HL-60/S4 (cell line): ENCODE measurements around the gene SYNE1.
"Not testable (repeated sequence)": the region's sequence is repeated elsewhere in the genome, so short reads cannot be mapped to it uniquely, and the experiment has no call there.

ENCODE experiments used
- in situ Hi-C: fragments of 300-500 bp; cut with MboI; formaldehyde crosslinking; loops from 2 replicates; pipeline ENCODE4 v1.14.3; 2022; ENCODE audit warnings: low sequenced_read_pairs

SYNE1 gene

DNA sequence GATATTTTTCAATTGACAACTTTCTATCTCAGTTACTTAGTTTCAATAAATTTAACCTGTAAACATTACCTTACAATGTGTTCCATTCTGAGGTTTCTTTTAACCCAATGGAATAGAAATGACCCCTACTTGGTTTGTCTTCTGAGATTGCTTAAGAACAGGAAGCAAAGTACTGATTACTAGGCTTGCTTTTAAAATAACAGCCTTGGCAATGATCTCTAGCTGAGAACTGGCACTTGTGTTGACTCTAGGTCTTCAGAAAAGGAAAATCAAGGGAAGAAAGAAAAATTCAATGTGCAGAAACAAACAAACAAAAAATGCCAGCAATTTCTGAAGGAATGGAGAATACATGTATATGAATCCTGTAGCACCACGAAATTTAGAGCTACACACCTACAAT lies 66.1 kb downstream of the SYNE1 start:
- in situ Hi-C loops = no loop called here

DNA sequence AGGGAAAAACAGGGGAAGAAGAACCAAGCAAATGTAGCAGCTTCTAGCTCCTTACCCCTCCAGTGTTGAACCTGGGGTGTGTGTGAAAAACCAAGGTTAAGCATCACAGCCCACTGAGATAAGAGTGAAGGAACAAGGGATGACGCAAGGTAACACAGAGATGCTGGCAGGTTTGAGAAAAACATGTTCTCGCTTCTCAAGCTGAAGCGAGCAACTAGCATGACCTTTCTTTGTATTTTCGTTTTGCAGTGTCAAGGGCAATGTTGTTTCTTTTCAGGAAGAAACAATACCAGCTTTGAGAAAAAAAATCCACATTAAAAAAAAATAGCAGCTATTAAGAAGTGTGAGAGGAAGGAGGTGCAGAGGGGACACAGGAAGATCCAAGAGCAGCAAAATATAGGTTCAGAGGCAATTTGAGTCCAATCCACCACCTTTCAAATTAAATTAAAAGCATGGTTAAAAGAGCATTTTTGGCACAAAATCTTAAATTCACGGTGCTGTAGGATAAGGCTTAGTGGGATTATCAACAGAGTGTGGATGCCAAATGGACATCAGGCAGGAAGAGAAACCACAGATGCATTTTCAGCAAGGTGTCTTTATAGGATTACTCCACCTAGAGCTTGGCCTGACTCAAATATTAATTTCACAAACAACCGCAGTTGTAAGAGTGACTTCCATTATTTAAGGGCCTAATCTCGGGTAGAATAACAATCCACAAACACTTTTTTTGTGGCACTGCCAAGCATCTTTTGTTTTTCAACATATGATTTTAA lies 70.9 kb downstream of the SYNE1 start:
- in situ Hi-C loops = no loop called here

DNA sequence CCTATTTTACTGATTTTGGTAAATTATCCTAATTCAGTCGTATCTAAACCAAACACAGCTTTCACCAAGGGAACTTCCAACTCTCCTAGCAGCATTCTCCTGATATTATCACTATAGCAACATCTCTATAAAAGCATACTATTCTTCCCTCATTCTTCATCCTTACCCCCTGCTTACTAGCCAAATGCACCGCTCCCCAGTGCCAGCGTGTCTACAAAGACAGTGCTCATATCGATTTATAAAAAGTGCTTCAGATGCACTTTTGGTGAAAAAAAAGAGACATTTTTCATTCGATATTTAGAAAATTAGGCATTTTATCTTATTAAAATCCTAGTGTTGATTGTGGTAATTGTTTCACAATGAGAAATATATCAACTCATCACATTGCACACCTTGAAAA lies 74.0 kb downstream of the SYNE1 start:
- in situ Hi-C loops = no loop called here

DNA sequence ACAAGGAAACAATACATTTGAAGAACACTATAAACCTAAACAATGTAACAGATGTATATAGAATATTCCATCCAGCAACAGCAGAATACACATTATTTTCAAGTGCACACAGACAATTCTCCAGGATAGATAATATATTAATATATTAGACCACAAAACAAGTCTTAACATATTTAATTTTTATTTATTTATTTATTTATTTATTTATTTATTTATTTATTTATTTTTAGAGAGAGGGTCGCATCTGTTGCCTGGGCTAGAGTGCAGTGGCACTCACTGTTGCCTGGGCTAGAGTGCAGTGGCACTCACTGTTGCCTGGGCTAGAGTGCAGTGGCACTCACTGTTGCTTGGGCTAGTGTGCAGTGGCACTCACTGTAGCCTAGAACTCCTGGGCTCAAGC lies 78.4 kb downstream of the SYNE1 start:
- in situ Hi-C loops = not testable (repeated sequence)

DNA sequence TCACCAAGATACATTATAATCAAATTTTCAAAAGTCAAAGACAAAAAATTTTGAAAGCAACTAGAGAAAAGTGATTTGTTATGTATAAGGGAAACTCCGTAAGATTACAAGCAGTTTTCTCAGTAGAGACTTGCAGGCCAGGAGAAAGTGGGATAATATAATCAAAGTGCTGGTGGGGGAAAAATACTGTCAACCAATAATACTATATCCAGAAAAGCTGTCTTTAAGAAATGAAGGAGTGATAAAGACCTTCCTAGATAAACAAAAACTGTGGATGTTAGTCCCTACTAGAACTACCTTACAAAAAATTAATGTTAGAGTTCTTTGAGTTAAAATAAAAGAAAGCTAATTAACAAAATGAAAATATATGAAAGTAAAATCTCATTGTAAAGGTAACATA lies 79.7 kb downstream of the SYNE1 start:
- in situ Hi-C loops = no loop called here

DNA sequence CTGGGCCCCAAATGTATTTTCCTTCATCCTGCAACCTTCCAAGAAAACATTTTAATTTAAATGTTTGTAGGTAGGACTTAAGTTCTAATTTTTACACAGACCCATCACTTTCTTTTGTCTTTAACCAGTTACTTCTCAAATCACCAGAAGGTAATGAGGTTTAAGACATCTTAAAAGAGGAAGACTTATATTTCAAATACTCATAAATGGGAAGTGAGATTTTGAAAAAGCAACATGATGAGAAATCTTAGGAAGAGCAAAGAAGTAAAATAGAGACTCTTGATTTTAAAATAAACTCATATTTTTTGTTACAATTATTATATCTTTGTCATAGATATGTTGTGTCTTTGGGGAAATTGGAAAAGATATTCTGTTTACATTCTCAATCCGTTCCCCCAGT lies 82.3 kb downstream of the SYNE1 start:
- in situ Hi-C loops = no loop called here

DNA sequence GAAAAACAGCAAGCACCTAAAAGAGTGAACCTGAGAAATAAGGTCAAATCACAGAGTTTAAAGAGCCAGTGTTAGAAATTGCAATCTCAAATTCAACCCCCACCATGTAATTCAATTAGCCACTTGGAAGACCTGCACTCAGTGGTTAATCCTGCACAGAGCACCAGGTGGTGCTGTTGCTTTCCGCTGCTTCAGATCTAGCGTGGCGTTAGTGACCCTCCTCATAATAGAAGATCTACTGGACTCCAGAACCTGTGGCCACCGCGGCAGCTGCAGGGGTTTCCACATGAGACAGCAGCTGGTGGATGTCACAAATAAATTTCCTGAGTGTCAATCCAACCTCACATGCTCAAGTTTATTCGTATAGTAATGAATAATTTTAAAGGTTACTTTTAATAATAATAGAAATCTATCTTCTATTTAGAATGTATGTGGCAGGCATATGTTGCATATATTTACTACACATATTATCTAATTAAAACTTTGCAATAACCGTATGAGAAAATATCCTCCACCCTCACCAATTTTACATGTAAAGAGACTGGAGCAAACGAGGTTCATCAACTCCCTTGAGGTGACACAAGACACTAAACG lies 84.4 kb downstream of the SYNE1 start:
- in situ Hi-C loops = no loop called here

DNA sequence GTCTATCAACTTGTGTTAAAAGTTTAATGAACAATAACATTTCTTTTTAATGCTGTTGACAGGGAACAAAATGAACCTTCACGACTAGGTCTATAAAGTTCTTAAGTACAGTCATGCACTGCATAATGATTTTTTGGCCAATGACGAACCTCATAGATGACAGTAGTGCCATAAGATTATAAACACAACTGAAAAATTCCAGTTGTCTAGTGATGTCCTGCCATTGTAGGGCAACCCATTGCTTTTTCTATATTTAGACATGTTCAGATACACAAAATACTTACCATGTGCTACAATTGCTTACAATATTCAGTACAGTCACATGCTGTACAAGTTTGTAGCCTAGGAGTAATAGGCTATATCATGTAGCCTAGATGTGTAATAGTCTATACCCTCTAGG lies 93.6 kb downstream of the SYNE1 start:
- in situ Hi-C loops = no loop called here

DNA sequence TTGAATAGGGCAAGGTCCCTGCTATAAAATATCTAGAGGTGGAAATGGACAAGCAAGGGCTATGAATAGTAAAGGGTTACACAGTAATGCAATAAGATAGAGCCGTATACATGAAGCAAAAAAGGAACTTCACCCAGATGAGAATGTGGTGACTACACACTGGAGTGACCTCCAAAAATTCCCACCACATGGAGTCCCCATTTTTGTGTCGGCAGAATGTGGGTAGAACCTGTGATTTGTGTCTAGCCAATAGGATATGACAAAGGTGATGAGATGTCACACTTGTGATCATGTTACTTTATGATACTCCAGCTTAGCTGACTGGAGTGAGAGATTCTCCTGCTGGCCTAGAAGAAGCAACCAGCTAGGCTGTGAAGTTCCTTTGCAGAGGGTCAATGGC lies 96.8 kb downstream of the SYNE1 start:
- in situ Hi-C loops = no loop called here

DNA sequence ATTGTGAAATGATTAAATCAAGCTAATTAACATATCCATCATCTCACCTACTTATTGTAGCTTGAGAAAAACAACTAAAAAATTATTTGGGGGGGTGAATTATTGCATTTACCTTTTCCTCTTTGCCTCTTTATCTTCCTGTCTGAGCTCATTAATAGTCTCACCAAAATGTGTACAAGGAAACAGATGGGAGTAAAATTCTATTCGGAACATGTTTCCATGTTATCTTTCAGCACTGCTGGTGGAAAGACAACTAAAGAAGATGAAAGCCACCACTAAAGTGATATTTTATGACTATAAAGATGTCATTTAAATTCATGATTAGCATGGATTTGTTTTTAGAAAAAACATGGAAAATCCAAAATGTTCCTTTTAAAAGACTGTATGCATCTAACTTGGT lies 102.6 kb downstream of the SYNE1 start:
- in situ Hi-C loops = no loop called here

DNA sequence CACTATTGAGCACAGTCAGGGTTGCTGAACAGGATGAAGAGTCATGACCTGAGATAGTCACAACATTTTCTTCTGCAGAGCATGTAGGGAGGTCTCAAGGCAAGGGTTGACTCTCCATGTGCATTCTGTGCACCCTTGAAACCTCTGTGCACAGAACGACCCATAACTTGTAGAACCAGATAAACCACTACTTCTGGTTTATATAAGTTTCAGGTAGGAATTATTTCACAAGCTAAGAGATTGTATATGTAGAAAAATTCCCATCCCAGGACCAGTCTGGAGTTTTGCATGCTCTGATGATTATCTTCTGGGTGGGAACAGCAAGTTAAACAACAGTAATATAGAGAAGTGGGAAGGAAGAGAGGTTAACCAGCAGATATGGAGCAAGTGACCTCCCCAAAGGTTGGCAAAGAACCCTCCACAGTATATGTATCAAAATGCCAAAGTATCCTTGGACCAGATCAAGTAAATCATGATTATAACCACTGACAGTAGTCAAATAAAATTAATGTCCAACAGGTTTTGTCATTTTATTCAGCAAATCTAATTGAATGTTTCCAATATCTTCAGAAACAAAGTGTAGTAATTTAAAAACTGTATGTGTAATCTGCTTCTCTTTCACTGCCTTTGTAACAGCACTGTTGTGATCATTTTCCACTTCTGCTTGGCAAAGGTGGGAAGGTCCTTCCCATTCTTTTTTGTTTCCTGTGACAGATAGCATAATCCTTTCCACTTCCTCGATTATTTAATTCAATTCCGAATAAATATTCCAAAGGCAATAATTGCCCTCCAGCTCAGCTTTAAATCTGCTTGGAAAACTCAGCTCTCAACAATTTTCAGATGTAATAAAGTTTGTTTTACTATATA lies 104.4 kb downstream of the SYNE1 start:
- in situ Hi-C loops = no loop called here

DNA sequence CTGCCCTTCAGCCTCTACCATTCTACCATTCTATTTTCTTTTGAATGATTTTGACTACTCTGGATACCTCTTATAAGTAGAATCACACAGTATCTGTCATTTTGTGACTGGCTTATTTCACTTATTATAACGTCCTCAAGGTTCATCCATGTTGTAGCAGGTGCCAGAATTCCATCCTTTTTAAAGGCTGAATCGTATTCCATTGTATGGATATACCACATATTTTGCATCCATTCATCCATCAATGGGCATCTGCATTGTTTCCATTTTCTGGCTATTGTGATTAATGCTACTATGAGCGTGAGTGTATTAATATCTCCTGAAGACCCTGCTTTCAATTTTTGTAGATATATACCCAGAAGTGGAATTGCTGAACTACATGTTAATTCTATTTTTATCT lies 105.5 kb downstream of the SYNE1 start:
- in situ Hi-C loops = no loop called here

DNA sequence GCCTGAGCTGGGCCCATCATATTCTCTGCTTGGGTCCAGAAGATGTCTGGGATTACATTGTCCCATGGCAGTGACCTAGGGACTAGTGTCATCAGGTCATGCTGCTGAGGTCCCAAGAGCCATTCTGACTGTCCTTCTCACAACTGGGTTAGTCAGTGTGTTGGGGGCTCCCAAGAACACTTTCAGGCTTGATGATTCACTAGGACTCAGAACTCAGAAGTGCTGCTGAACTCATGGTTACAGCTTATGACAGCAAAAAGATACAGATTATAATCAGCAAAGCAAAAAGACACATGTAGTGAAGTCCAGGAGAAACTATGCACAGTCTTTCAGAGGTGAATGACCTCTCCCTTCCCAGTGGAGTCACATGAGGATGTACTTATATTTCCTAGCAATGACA lies 107.8 kb downstream of the SYNE1 start:
- in situ Hi-C loops = no loop called here

DNA sequence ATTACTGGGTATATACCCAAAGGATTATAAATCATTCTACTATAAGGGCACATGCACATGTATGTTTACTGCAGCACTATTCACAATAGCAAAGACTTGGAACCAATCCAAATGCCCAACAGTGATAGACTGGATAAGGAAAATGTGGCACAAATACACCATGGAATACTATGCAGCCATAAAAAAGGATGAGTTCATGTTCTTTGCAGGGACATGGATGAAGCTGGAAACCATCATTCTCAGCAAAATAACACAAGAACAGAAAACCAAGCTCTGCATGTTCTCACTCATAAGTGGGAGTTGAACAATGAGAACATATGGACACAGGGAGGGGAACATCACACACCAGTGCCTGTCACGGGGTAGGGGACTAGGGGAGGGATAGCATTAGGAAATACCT lies 123.0 kb downstream of the SYNE1 start:
- in situ Hi-C loops = not testable (repeated sequence)

DNA sequence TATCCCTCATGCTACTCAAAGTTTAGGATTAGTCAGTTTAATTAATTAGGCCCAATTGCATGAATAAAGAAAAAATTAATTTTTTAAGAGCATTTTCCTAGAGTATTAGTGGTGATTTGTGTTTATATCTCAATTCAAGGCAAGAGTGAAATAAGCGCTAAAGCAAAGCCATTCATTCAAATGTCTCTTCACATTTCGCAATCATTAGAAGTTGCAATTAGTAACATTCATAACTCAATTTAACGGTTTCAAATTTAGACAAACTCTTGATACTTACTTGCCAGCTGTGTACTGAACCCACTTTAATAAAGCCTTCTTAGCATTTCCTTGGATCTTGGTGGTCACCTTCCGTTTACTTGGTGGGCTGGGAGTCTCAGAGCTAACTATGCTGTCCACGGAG lies 127.2 kb downstream of the SYNE1 start:
- in situ Hi-C loops = no loop called here

DNA sequence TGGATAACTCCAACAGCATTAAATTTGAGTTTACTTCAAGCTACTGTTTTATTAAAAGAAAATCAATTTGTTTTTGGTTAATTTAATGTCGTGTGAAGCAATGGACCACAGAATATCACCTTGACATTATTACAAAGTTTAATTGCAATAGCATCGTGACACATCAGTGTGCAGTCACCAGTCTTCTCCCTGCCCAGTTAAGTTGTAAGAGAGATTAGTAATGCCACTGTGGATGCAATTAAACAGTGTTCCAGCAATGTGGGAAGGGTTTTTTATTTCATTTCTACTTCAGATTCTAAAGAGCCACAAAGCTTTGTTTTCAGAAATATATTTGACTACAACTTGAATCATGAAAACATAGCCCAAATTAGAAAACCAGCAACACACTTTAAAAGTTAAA lies 128.7 kb downstream of the SYNE1 start:
- in situ Hi-C loops = no loop called here

DNA sequence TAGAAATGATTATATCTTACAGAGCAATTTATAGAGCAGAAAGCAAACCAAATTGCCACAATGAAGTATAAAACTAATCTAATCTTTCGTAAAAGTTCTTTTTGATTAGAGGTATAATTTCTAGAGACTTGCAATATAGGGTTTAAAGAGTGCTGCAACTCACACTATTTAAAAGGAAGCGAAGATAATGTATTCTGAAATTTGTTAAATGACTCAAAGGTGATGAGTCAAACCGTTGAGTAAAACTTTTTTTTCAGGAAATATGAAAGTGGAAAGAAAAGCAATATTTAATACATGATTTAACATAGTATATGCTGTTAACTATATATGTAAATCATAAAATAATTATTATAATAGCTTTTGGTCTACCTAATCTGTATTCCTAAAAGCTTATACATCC lies 133.6 kb downstream of the SYNE1 start:
- in situ Hi-C loops = no loop called here

DNA sequence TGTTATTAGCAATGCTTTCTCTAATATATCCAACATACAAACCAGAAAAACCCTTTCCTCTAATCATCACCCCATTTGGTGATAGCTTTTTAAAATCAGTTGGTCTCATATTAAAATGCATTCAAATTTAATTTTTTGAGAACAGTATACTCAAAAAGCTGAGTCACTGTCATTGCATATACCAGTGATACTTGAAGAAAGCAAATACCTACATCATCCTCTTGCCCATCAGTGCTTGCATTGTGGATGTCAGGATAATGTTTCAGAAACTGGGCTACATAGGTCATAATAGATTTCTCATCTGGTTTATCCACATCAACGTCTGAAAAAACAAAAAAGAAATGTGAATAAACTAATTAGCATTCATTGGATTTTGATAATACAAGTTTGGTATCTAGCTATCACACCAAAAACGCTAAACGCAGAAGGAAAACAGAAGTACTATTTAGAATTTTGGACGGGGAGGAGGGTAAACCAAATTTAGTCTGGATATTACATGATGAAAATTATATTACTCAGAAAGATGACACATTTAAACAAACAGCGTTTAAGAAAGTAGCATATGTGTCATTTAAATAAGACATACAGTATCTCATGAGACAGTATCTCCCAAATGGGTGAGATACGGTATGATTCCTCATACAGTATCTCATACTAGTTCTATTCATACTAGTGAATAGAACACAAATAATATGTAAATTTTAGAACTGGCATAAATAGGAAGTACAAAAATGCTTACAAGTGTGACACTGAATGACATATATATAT lies 134.6 kb downstream of the SYNE1 start:
- in situ Hi-C loops = no loop called here

DNA sequence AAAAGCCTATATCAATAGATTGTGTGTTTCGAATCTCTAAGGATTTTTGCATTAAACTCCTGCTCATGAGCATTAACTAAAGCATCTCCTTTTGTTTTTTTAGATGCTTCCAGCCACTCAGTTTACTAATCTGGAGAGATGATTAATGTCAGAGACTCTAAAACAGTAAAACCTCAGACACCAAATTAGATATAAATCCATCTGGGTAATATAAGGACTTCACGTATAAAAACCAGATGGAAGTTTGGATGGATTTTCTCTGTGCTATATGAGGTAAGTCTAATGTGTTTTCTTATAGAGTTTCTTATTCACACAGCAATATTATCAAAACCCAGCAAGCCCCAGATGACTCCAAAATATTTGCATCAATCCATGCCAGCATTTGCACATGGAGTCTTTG lies 137.2 kb downstream of the SYNE1 start:
- in situ Hi-C loops = no loop called here

DNA sequence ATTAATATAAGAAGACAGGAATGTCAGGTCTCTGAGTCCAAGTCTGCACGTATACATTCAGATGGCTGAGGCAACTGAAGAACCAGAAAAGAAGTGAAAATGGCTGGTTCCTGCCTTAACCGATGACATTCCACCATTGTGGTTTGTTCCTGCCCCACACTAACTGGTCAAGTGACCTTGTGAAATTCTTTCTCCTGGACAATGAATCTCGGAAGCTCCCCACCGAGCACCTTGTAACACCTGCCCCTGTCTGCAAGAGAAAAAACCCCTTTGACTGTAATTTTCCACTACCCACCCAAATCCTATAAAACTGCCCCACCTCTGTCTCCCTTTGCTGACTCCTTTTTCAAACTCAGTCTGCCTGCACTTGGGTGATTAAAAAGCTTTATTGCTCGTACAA lies 140.4 kb downstream of the SYNE1 start:
- in situ Hi-C loops = no loop called here

DNA sequence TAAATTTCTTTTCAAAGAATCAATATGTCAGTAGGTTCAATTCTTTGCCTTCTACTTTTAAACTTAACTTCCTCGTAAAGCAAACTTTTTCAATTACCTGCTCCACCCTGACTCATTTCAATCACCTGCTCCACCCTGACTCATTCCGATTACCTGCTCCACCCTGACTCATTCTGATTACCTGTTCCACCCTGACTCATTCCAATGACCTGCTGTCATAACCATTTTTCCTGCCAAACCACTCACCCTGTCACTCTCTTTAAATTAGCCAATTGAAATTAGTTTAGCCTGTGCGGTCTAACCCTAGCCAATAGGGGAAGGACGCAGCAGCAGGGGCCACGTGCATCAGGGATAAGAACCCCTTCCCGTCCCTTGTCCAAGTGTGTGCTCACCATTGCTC lies 141.7 kb downstream of the SYNE1 start:
- in situ Hi-C loops = not testable (repeated sequence)
